DOHH2 (cell line): ENCODE results near the gene PHACTR1.

Experiments used
- H3F3A ChIP-seq: fragments of 200-600 bp; sonication (generic), shearing (Covaris generic); 2 replicates; pipeline ENCODE4 v1.6.0; 2016; ENCODE audit warnings: antibody characterized with exemption, mild to moderate bottlenecking; ENCODE audit not compliant: control insufficient read depth, insufficient read depth
- H3K27ac ChIP-seq: fragments of 200-600 bp; sonication (generic); 2 replicates; pipeline ENCODE4 v1.5.1; 2014; ENCODE audit warnings: low read depth, mild to moderate bottlenecking, low read length, moderate library complexity
- H3K27me3 ChIP-seq: fragments of 200-600 bp; sonication (generic); 2 replicates; pipeline ENCODE4 v1.6.1; 2014; ENCODE audit warnings: mild to moderate bottlenecking, low read length, mixed read lengths; ENCODE audit not compliant: control insufficient read depth
- H3K36me3 ChIP-seq: fragments of 200-600 bp; sonication (generic); 2 replicates; pipeline ENCODE4 v1.6.1; 2014; ENCODE audit warnings: mild to moderate bottlenecking, low read length, moderate library complexity, mixed read lengths; ENCODE audit not compliant: control insufficient read depth
- H3K4me1 ChIP-seq: fragments of 200-600 bp; sonication (generic); 2 replicates; pipeline ENCODE4 v1.6.1; 2014; ENCODE audit warnings: mild to moderate bottlenecking, low read length, mixed read lengths; ENCODE audit not compliant: control insufficient read depth
- H3K4me2 ChIP-seq: fragments of 200-600 bp; sonication (generic); 2 replicates; pipeline ENCODE4 v1.6.0; 2014; ENCODE audit warnings: mild to moderate bottlenecking, low read length, moderate library complexity
- H3K4me3 ChIP-seq: fragments of 200-600 bp; sonication (generic); 2 replicates; pipeline ENCODE4 v1.5.1; 2014; ENCODE audit warnings: mild to moderate bottlenecking, low read length, mixed read lengths
- H3K79me2 ChIP-seq: fragments of 200-600 bp; sonication (generic); 2 replicates; pipeline ENCODE4 v1.6.1; 2014; ENCODE audit warnings: mild to moderate bottlenecking, low read length, mixed read lengths; ENCODE audit not compliant: control insufficient read depth
- H3K9me2 ChIP-seq: fragments of 200-600 bp; sonication (generic); replicated peaks from 2 replicates; pipeline ENCODE4 v1.6.1; 2014; ENCODE audit warnings: mild to moderate bottlenecking, low read length, mixed read lengths; ENCODE audit not compliant: control insufficient read depth
- H3K9me3 ChIP-seq: fragments of 200-600 bp; sonication (generic); 2 replicates; pipeline ENCODE4 v1.6.1; 2014; ENCODE audit warnings: antibody characterized with exemption, low read length, mixed read lengths; ENCODE audit not compliant: control insufficient read depth, insufficient read depth
- H4K20me1 ChIP-seq: fragments of 200-600 bp; sonication (generic); 2 replicates; pipeline ENCODE4 v1.6.0; 2014; ENCODE audit warnings: low read depth, mild to moderate bottlenecking, antibody characterized with exemption, low read length, moderate library complexity; ENCODE audit not compliant: control insufficient read depth, insufficient read depth
- EZH2phosphoT487 ChIP-seq: fragments of 200-600 bp; sonication (generic); IDR thresholded peaks from 2 replicates; pipeline ENCODE4 v1.6.1; 2017; ENCODE audit warnings: borderline replicate concordance, mild to moderate bottlenecking, antibody characterized with exemption, low read length, moderate library complexity, mixed read lengths
- TF ChIP-seq, protein P1 (sequence below): fragments of 200-600 bp; sonication (generic); IDR thresholded peaks from one replicate; pipeline ENCODE4 v1.5.1; 2014; ENCODE audit warnings: antibody characterized with exemption, mild to moderate bottlenecking, low read depth, low read length; ENCODE audit not compliant: poor library complexity, severe bottlenecking

PHACTR1 gene

DNA sequence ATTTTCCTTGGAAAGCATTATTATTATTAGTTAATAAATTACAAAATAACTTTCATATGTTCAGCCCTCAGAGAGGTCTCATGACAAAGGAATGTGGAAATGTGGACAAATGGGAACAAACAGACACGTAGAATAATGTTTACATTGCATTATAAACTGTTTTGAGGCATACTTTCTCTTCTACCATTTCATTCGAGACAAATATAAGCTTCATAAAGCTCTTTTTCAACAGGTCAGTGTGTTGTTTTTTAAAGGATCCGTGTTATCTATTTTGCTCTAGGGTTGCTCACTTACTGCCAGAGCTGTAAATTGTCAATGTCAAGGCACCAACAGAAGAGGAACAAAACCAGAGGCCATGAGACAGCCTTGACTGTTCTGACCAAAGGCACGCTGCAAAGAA, 256.8 kb downstream of the PHACTR1 start:
- Histone ChIP-seq H3K27me3 (0 out of 2 replicates have a peak, but pooled peaks cover 3% of the 10 kb centered on the region), H3K79me2 (no peaks in the 10 kb centered on the region), H3K9me3 (no peaks in the 10 kb centered on the region), H4K20me1 (no peaks in the 10 kb centered on the region), H3K27ac (no peak overlapping the region), H3F3A (no peaks in the 10 kb centered on the region), H3K4me2 (no peak overlapping the region), H3K36me3 (no peaks in the 10 kb centered on the region), H3K4me1 (no peaks in the 10 kb centered on the region), H3K4me3 (no peak overlapping the region), H3K9me2 (no peaks in the 10 kb centered on the region)
- TF ChIP-seq EZH2phosphoT487, result no peak
- TF ChIP-seq, protein P1, sequence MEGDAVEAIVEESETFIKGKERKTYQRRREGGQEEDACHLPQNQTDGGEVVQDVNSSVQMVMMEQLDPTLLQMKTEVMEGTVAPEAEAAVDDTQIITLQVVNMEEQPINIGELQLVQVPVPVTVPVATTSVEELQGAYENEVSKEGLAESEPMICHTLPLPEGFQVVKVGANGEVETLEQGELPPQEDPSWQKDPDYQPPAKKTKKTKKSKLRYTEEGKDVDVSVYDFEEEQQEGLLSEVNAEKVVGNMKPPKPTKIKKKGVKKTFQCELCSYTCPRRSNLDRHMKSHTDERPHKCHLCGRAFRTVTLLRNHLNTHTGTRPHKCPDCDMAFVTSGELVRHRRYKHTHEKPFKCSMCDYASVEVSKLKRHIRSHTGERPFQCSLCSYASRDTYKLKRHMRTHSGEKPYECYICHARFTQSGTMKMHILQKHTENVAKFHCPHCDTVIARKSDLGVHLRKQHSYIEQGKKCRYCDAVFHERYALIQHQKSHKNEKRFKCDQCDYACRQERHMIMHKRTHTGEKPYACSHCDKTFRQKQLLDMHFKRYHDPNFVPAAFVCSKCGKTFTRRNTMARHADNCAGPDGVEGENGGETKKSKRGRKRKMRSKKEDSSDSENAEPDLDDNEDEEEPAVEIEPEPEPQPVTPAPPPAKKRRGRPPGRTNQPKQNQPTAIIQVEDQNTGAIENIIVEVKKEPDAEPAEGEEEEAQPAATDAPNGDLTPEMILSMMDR, result no peak

GRCh38 chr6:12974551-12974950, 258.0 kb downstream of the PHACTR1 start:
- no peak overlapping the region for H3K4me2 ChIP-seq
- no peak overlapping the region for H3K27ac ChIP-seq
- 0 out of 2 replicates have a peak, but pooled peaks cover 3% of the 10 kb centered on the region for H3K27me3 ChIP-seq
- TF ChIP-seq EZH2phosphoT487, result no peak
- TF ChIP-seq, protein P1, result no peak
- no peaks in the 10 kb centered on the region for H3K79me2 ChIP-seq
- no peaks in the 10 kb centered on the region for H3K9me2 ChIP-seq
- no peaks in the 10 kb centered on the region for H4K20me1 ChIP-seq
- H3K36me3 ChIP-seq, result no peaks in the 10 kb centered on the region
- H3K4me3 ChIP-seq, result no peak overlapping the region
- H3K9me3 ChIP-seq, result no peaks in the 10 kb centered on the region
- H3F3A ChIP-seq, result no peaks in the 10 kb centered on the region
- H3K4me1 ChIP-seq, result no peaks in the 10 kb centered on the region

GRCh38 chr6:12976366-12976765, 259.8 kb downstream of the PHACTR1 start:
- H3F3A ChIP-seq, result no peaks in the 10 kb centered on the region
- H3K9me2 ChIP-seq, result no peaks in the 10 kb centered on the region
- no peak overlapping the region for H3K4me2 ChIP-seq
- no peak overlapping the region for H3K4me3 ChIP-seq
- TF ChIP-seq EZH2phosphoT487, result no peak
- H3K27me3 ChIP-seq, result 0 out of 2 replicates have a peak, but pooled peaks cover 3% of the 10 kb centered on the region
- no peaks in the 10 kb centered on the region for H3K36me3 ChIP-seq
- no peaks in the 10 kb centered on the region for H3K79me2 ChIP-seq
- no peaks in the 10 kb centered on the region for H4K20me1 ChIP-seq
- no peak overlapping the region for H3K27ac ChIP-seq
- H3K4me1 ChIP-seq, result no peaks in the 10 kb centered on the region
- no peaks in the 10 kb centered on the region for H3K9me3 ChIP-seq

DNA sequence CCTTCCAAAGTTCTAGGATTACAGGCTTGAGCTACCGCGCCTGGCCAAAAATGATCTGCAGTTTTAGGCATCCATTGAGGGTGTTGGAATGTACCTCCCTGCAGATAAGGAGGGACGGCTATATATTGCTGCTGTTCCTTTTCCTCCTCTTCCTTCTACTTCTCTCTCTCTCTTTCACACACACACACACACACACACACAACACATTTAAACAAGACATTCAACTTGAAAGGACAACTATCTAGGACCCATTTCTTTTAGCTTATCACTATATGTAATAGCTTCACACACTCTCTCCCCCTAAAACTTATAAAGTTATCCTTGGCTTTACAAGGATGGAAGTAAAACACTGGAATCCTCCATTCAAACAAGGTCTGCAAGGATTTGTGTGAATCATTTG, 260.6 kb downstream of the PHACTR1 start:
- Histone ChIP-seq H3K36me3 (no peaks in the 10 kb centered on the region), H3K9me3 (no peaks in the 10 kb centered on the region), H3K4me1 (no peaks in the 10 kb centered on the region), H3F3A (no peaks in the 10 kb centered on the region), H3K79me2 (no peaks in the 10 kb centered on the region), H3K4me3 (no peak overlapping the region), H3K27me3 (0 out of 2 replicates have a peak, but pooled peaks cover 3% of the 10 kb centered on the region), H4K20me1 (no peaks in the 10 kb centered on the region), H3K27ac (no peak overlapping the region), H3K9me2 (no peaks in the 10 kb centered on the region), H3K4me2 (no peak overlapping the region)
- TF ChIP-seq EZH2phosphoT487, result no peak
- TF ChIP-seq, protein P1, result no peak
